KMS-11 (cell line): ENCODE data around the gene HDAC4.

Source experiments
- H2AFZ ChIP-seq: fragments of 200-600 bp; sonication (generic); 2 replicates; pipeline ENCODE4 v1.6.1; 2016; ENCODE audit warnings: antibody characterized with exemption, mixed run types, low read depth
- H3K27ac ChIP-seq: fragments of 200-600 bp; sonication (generic); 2 replicates; pipeline ENCODE4 v1.6.1; 2016; ENCODE audit warnings: mild to moderate bottlenecking, mixed run types
- H3K27me3 ChIP-seq: fragments of 200-600 bp; sonication (generic); 2 replicates; pipeline ENCODE4 v1.6.1; 2017; ENCODE audit warnings: mild to moderate bottlenecking, low read depth, mixed run types, moderate library complexity; ENCODE audit not compliant: insufficient read depth
- H3K36me3 ChIP-seq: fragments of 200-600 bp; sonication (generic); 2 replicates; pipeline ENCODE4 v1.6.1; 2017; ENCODE audit warnings: mild to moderate bottlenecking, mixed run types; ENCODE audit not compliant: insufficient read depth
- H3K4me1 ChIP-seq: fragments of 200-600 bp; sonication (generic); 2 replicates; pipeline ENCODE4 v1.6.1; 2016; ENCODE audit warnings: mild to moderate bottlenecking, low read depth, mixed run types; ENCODE audit not compliant: poor library complexity, severe bottlenecking
- H3K4me2 ChIP-seq: fragments of 200-600 bp; sonication (generic); 2 replicates; pipeline ENCODE4 v1.7.0; 2016; ENCODE audit warnings: mild to moderate bottlenecking, mixed run types
- H3K4me3 ChIP-seq: fragments of 200-600 bp; sonication (generic); IDR thresholded peaks from 2 replicates; pipeline ENCODE4 v1.6.1; 2017; ENCODE audit warnings: low read depth, low read length, mixed read lengths; ENCODE audit not compliant: insufficient read depth
- H3K79me2 ChIP-seq: fragments of 200-600 bp; sonication (generic); 2 replicates; pipeline ENCODE4 v1.6.1; 2016; ENCODE audit warnings: low read depth, mixed run types; ENCODE audit not compliant: insufficient read depth
- H3K9ac ChIP-seq: fragments of 200-600 bp; sonication (generic); 2 replicates; pipeline ENCODE4 v1.6.1; 2016; ENCODE audit warnings: mild to moderate bottlenecking, mixed run types
- H4K20me1 ChIP-seq: fragments of 200-600 bp; sonication (generic); 2 replicates; pipeline ENCODE4 v1.6.1; 2016; ENCODE audit warnings: mild to moderate bottlenecking, mixed run types; ENCODE audit not compliant: insufficient read depth
- CTCF ChIP-seq: fragments of 200-600 bp; sonication (generic); conservative IDR thresholded peaks from 2 replicates; pipeline ENCODE4 v1.6.1; 2017; ENCODE audit warnings: low read depth, mild to moderate bottlenecking, antibody characterized with exemption, low read length, moderate library complexity, mixed read lengths

HDAC4 gene

GRCh38 chr2:239247401-239248245 lies 153.2 kb downstream of the HDAC4 start:
- Histone ChIP-seq H3K36me3 (no peaks in the 10 kb centered on the region), H3K4me3 (no peak overlapping the region), H3K27ac (no peak overlapping the region), H3K27me3 (no peaks in the 10 kb centered on the region), H4K20me1 (no peaks in the 10 kb centered on the region), H3K9ac (no peak overlapping the region), H3K4me1 (no peaks in the 10 kb centered on the region), H2AFZ (no peak overlapping the region), H3K79me2 (peaks cover 5% of the 10 kb centered on the region; the same call in 1 of the 2 replicates), H3K4me2 (no peak overlapping the region)
- no peak for TF ChIP-seq CTCF

- no peak overlapping the region for H2AFZ ChIP-seq
Observed at GRCh38 chr2:239246723-239247122, 154.1 kb downstream of the HDAC4 start.

DNA sequence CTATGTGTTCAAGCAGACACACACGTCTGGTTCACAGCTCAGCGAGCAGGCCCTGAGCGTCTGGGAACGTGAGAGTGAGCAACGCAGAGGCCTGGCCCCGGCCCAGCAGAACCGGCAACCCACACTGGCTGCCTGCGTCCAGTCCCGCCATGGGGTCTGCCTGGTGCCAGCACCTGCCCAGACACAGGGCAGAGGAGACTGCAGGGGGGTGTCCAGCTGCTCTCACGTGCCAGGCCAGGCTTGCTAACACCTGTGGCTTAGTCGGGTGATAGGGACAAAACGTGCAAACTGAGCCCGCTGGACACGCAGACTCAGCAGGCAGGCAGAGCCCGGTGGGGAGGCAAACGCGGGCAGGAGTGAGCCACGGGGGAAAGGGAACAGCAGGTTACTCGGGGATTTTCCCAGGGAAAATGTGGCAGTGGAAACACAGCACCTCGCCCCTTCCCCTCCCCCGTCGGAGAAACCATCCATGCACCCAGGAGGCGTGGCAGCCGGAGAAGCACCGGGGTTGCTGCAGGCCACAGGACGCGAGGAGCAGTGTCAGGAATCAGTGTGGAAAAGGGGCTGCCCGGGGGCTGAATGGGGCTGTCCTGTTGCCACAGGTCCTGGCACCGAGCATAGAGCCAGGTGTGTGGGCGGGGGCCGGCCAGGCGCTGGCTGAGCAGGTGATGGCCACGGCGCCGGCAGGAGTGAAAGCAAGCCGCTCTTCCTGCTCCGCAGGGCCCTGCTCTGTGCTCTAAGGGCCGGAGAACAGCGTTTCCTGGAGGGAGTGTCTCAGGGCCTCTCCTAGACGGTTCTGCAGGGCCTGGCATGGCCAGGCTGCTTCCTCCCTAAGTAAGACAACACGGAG lies 154.7 kb downstream of the HDAC4 start:
- H3K4me3 ChIP-seq: no peak overlapping the region
- H3K27me3 ChIP-seq: no peaks in the 10 kb centered on the region
- no peak overlapping the region for H3K4me2 ChIP-seq
- H3K36me3 ChIP-seq: no peaks in the 10 kb centered on the region
- H3K4me1 ChIP-seq: no peaks in the 10 kb centered on the region
- no peaks in the 10 kb centered on the region for H3K79me2 ChIP-seq
- H4K20me1 ChIP-seq: no peaks in the 10 kb centered on the region
- no peak overlapping the region for H3K9ac ChIP-seq
- no peak overlapping the region for H2AFZ ChIP-seq
- TF ChIP-seq CTCF: no peak
- no peak overlapping the region for H3K27ac ChIP-seq

More at GRCh38 chr2:239246723-239247122, 154.1 kb downstream of the HDAC4 start:
- Histone ChIP-seq H3K4me1 (no peaks in the 10 kb centered on the region), H3K36me3 (no peaks in the 10 kb centered on the region), H3K27ac (no peak overlapping the region), H3K27me3 (no peaks in the 10 kb centered on the region), H3K9ac (no peak overlapping the region), H3K79me2 (no peaks in the 10 kb centered on the region), H3K4me3 (no peak overlapping the region), H4K20me1 (no peaks in the 10 kb centered on the region), H3K4me2 (no peak overlapping the region)
- no peak for TF ChIP-seq CTCF

- Histone ChIP-seq H4K20me1 (no peaks in the 10 kb centered on the region), H3K79me2 (no peaks in the 10 kb centered on the region), H3K4me2 (no peak overlapping the region), H3K36me3 (no peaks in the 10 kb centered on the region), H3K4me3 (no peak overlapping the region), H3K27ac (no peak overlapping the region), H2AFZ (no peak overlapping the region), H3K27me3 (no peaks in the 10 kb centered on the region), H3K4me1 (no peaks in the 10 kb centered on the region), H3K9ac (no peak overlapping the region)
- TF ChIP-seq CTCF: no peak
Observed at GRCh38 chr2:239245107-239245506, 155.7 kb downstream of the HDAC4 start.
